KOPT-K1 (cell line): Measurements from ENCODE around the gene GABRA5.
A peak's percentile ranks its signal among the peaks of the same experiment; 100 is the strongest.
"Not testable (repeated sequence)": the region's sequence is repeated elsewhere in the genome, so short reads cannot be mapped to it uniquely, and the experiment has no call there.

ENCODE experiments used
- H3K27ac ChIP-seq: fragments of 200-600 bp; sonication (generic); 2 replicates; pipeline ENCODE4 v1.5.1; 2016; ENCODE audit warnings: antibody characterized with exemption, mild to moderate bottlenecking, low read depth, low read length; ENCODE audit not compliant: poor library complexity, severe bottlenecking
- H3K36me3 ChIP-seq: fragments of 200-600 bp; sonication (generic); 2 replicates; pipeline ENCODE4 v1.5.1; 2017; ENCODE audit warnings: antibody characterized with exemption, mild to moderate bottlenecking, low read length, moderate library complexity; ENCODE audit not compliant: insufficient read depth
- H3K9me3 ChIP-seq: fragments of 200-600 bp; sonication (generic); 2 replicates; pipeline ENCODE4 v1.5.1; 2017; ENCODE audit warnings: antibody characterized with exemption, low read length, mild to moderate bottlenecking; ENCODE audit not compliant: insufficient read depth, poor library complexity, severe bottlenecking

Gene GABRA5

DNA sequence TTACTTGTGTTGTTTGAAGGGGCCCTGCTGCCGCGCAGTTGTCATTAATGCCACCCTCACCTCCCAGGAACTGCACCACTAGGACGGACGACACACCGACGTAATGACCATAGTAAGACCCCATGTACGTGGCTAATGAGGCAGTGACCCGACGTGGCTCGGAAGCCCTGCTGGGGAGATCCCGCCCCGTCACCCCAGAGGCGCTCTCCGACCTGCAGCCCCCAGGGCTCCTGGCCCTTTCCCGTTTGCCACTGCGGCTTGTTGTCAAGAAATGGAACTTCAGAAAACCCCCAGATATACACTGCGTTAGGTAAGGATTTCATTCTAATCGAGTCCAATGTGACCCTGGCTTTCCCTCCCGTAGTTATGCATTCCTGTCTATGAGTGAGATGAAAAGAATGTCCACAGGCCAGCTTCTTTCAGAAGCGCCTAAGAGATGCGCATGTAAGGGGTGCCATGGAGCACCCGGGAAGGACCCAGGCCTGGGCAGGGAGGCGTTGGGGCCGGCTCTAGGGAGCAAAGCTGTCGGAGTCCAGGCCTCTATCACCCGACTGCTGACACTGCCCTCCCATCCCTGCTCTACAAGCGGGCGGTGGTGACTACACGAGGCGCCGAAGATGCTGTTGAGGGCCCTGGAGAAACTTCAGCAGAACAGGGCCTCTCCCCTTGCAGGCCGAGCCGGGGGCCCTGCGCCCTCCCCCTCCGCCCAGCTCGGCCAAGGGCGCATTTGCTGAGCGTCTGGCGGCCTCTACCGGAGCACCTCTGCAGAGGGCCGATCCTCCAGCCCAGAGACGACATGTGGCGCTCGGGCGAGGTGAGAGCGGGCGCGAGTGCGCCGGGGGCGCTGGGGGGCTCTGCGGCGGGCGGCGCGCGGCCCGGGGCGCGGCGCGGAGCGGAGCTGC lies at the start of gene GABRA5:
TSS of gene GABRA5 (plus strand) at position 765 of the 902 bp plus-strand sequence. CDS start 2,187 bp downstream, outside the sequence.
- H3K9me3 ChIP-seq = no peaks in the 10 kb centered on the region
- no peak within 1 kb of the TSS for H3K27ac ChIP-seq
- no peaks in the 10 kb centered on the region for H3K36me3 ChIP-seq

DNA sequence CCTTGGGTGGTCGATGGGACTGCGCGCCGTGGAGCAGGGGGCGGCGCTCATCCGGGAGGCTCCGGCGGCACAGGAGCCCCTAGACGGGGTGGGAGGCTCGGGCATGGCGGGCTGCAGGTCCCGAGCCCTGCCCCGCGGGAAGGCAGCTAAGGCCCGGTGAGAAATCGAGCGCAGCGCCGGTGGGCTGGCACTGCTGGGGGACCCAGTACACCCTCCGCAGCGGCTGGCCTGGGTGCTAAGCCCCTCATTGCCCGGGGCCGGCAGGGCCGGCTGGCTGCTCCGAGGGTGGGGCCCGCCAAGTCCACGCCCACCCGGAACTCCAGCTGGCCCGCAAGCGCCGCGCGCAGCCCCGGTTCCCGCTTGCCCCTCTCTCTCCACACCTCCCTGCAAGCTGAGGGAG lies 35.7 kb upstream of the GABRA5 start:
- not testable (repeated sequence) for H3K36me3 ChIP-seq, H3K9me3 ChIP-seq
- H3K27ac ChIP-seq = peak overlapping the region; percentile 38

DNA sequence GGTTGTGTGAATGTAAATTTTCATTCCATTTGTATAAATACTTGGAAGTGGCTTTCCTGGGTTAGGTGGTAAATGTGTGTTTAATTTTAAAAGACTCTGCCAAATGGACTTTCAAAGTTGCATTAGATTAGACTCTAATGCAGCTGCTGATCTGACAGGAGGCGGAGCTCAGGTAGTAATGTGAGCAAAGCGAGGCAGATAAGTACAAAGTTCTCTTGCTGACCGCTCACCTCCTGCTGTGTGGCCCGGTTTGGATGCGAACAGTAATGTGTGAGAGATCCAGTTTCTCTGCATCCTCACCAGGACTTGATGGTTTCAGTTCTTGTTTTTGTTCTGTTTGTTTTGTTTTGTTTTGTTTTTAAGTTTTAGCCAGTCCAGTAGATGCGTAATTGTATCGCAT lies 34.9 kb upstream of the GABRA5 start:
- Histone ChIP-seq H3K9me3 (peaks cover 16% of the 10 kb centered on the region), H3K36me3 (no peaks in the 10 kb centered on the region), H3K27ac (peak overlapping the region; percentile 38)

DNA sequence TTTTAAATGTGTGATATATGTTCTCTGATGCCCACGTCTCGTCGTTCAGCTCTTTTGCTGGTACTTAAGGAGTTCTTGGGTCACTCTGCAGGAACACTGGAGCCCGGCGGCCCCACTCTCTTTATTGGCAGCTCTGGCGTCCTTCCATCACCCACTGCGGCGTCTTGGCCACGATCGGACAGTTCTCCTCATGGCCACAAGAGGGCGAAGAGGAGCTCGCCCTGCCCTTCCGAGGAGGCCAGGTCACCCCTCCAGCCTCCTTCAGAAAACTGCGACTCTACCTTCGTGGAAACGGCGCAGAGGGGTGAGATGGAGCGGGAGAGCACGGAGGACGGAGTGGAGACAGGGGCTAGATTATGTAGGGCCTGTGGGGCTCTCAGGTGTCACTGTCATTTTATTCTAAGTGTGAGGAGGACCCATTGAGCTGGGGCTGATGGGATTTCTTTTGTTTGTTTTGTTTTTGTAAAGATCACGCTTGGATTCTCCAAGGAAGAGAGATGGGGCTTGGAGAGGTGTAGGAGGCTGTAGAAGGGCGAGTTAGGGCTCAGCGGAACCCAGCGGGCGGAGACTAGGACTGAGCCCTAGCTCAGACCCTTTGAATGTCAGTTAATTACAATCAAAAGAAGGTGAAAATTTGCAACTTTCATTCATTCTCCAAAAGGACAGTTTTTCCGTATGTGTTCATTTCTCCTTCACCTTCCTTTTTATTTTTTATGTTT lies 28.0 kb upstream of the GABRA5 start:
- Histone ChIP-seq H3K36me3 (no peaks in the 10 kb centered on the region), H3K9me3 (peaks cover 31% of the 10 kb centered on the region), H3K27ac (no peak overlapping the region)

DNA sequence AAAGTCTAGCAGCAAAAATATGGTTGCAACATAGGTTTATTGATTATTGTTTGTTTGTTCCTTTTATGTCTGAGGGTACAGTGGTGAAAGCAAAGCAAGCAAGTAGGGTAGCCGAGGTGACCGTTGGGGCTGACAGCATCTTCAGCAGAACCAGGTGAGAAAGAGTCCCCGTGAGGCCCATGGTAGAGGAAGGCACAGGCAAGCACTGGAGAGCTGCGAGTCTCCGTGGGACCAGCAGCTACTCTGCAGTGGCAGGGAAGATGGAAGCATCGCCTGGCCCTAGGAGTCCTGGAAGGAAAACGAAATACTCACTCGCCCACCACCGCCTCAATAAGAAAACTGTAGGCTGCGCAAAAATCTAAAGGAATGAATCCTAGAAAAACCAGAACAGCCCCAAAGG lies 25.3 kb upstream of the GABRA5 start:
- no peaks in the 10 kb centered on the region for H3K36me3 ChIP-seq
- peaks cover 20% of the 10 kb centered on the region for H3K9me3 ChIP-seq
- H3K27ac ChIP-seq = no peak overlapping the region

DNA sequence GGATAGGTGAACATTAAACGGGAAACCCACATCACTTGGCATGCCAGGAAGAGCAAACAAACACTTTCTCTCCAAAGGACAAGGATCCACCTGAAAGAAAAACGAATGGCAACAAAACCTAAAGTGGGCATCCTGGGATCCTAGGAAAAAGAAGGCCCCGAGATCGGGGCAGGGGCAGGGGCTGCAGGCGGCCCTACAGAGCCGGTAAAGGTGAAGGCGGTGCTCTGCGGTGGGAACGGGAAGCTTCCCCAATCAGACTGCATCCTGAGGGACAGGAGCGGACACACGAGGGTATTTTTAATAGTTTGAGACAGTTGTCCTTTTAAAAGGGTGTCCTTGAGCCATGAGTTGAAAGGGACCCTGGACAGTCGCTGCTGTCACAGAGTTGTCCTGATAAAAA lies 24.9 kb upstream of the GABRA5 start:
- H3K36me3 ChIP-seq = no peaks in the 10 kb centered on the region
- no peak overlapping the region for H3K27ac ChIP-seq
- peaks cover 16% of the 10 kb centered on the region for H3K9me3 ChIP-seq

DNA sequence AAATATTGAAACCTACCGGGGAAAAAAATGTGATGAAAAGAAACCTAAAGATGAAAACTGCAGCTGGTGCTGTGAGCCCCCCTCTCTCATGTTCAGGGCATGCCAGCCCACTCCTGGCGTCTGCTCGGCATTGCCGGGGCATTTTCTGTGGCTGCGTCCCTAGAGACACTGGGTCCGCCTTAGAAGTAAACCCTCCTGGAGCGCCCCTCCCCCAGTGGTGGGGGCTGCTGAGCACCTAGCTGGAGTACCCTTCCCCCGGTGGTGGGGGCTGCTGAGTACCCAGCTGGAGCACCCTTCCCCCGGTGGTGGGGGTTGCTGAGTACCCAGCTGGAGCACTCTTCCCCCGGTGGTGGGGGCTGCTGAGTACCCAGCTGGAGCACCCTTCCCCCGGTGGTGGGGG lies 24.5 kb upstream of the GABRA5 start:
- no peak overlapping the region for H3K27ac ChIP-seq

DNA sequence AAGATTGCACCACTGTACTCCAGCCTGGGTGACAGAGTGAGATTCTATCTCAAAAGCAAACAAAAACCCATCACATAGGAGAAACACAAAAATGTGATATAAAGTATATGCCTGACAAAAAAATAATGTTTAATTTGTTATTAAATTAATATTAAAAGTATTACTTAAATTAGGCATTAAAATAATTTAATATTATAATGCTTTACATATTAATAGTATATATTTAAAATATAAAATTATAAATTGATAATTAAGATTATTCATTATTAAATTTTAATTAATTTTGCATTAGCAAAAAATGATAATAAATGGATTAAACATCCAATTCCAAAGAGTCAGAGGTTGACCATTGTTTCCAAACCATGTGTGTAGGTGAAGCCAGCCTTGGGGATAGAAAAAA lies 22.0 kb upstream of the GABRA5 start:
- H3K9me3 ChIP-seq = no peaks in the 10 kb centered on the region
- no peaks in the 10 kb centered on the region for H3K36me3 ChIP-seq
- H3K27ac ChIP-seq = no peak overlapping the region

More for the DNA sequence above, 24.5 kb upstream of the GABRA5 start:
- H3K36me3 ChIP-seq = no peaks in the 10 kb centered on the region
- peaks cover 12% of the 10 kb centered on the region for H3K9me3 ChIP-seq

DNA sequence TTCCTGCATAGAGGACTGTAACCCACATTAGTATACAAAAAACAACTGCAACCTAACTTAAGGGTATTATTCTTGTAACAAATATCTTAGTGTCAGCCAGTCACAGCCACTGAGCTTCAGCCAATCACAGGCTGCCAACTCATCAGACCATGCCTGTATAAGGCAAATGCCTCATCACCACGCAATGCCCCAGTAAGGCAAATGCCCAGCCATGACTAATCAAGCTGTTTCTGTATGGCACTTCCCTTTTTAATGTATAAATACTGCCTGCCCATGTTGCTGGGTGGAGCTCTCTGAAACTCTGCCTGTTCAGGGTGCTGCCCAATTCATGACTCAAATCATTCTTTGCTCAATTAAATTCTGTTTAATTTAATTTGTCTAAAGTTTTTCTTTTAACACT lies 18.4 kb upstream of the GABRA5 start:
- Histone ChIP-seq H3K27ac (no peak overlapping the region), H3K9me3 (no peaks in the 10 kb centered on the region), H3K36me3 (no peaks in the 10 kb centered on the region)

DNA sequence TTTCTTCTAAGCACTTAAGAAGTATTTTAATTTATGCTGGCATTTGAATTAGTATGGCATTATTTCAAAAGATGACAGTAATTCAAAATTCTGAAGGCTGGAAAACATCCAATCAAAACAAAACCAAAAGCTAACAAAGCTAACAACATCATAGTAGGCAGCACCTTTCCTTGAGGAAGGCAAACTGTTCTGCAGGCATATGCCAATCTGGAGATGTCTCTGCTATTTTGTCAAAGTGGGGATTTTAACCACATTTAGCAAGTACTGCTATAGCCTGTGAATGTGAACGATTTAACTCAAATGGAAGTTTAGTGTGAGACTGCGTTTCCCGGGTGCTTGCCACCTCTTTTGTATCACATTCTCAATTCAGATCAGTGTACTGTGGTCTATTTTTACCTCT lies 16.7 kb upstream of the GABRA5 start:
- Histone ChIP-seq H3K9me3 (no peaks in the 10 kb centered on the region), H3K36me3 (no peaks in the 10 kb centered on the region), H3K27ac (no peak overlapping the region)

DNA sequence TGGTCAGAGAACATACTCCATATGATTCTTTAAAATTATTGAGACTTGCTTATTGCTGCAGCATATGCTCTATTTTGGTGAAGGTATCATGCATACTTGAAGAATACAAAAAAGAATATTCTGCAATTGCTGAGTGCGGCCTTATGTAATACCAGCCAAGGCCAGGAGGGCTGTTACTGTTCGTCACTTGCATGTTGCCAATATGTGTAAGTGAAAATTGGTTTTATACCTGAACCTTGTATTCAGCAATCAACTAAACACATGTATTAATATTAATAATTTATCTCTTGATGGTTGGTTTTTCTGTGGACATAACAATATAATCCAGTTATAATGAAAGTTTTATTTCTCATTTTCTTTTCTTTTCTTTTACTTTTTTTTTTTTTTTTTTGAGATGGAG lies 13.9 kb upstream of the GABRA5 start:
- H3K9me3 ChIP-seq = no peaks in the 10 kb centered on the region
- H3K27ac ChIP-seq = no peak overlapping the region

DNA sequence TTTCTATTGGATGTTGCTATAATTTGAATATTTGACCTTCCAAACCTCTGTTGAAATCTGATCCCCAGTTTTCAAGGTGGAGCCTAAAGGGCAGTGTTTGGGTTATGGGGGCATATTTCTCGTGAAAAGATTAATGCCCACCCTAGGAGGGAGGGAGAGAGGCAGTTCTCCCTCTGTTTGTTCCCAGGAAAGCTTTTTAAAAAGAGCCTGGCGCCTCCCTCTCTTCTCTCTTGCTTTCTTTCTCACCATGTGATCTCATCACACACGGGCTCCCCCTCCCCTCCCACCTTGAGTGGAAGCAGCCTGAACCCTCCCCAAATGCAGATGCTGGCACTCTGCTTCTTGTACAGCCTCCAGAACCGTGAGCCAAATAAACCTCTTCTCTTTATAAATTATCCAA lies 12.4 kb upstream of the GABRA5 start:
- H3K36me3 ChIP-seq = no peaks in the 10 kb centered on the region
- H3K9me3 ChIP-seq = no peaks in the 10 kb centered on the region
- no peak overlapping the region for H3K27ac ChIP-seq

More for the DNA sequence above, 13.9 kb upstream of the GABRA5 start:
- no peaks in the 10 kb centered on the region for H3K36me3 ChIP-seq

DNA sequence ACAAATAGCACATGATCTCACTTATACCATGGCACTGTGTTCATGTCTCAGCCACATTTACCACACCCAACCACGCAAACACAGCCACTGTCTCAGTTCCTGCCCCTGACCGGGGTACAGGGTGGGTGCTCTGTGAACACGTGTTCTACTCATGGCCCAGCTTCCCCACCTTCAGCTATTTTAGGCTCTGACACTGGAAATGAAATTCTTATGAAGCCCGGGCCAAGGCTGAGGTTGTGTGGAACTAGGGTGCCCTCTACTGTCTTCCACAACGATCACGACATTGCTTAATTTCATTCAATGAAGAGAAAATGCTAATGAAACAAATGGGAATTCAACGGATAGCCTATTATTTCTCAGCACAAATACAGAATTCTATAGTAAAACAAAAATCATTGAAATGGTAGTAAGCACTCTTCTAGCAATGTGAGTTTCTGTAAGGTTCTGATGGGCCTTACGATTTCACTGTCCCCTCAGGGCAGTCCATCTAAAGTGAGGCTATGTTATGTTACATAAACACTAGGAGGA lies 2.1 kb upstream of the GABRA5 start:
- Histone ChIP-seq H3K9me3 (no peaks in the 10 kb centered on the region), H3K27ac (no peak overlapping the region), H3K36me3 (no peaks in the 10 kb centered on the region)

DNA sequence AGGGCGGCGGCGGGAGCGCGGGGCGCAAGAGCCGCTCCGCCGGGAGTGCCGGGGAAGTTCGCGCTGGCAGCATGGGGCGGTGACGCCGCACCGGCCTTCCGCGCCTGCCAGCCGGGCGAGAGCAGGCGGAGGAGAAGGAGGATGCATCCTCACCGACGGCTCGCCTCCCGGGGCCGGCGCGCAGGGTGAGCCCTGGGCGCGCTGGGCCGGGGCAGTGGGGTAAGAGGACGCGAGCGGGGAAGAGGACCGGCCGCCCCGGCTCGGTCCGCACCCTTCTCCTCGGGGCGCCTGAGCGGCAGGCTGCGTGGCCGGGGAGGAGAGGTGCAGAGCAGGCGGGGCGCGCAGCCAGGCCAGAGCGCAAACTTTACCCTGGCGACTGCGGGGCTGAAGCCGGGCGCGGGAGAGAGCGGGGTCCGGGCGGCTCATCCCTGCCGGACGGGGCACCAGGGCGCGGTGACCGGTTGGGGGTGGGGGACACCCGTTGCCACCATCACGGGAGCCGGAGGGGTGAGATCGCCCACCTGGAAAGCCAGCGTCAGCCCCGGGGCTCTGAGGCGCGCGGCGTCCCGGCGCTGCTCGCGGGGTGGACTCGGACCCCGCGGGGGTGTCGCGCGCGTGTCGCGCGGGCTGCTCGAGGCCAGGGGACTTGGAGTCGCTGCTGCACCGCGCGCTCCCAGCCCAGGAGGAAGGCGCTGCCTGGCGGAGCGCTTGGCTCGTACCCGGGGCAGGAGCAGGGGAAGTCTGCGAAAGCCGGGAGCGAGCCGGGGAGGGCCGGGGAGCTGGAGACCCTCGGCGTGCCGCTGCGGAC lies 542 bp downstream of the GABRA5 start:
- no peaks in the 10 kb centered on the region for H3K36me3 ChIP-seq
- H3K27ac ChIP-seq = no peak overlapping the region
- no peaks in the 10 kb centered on the region for H3K9me3 ChIP-seq
